ENCODE results near the gene NEK11.

DNA sequence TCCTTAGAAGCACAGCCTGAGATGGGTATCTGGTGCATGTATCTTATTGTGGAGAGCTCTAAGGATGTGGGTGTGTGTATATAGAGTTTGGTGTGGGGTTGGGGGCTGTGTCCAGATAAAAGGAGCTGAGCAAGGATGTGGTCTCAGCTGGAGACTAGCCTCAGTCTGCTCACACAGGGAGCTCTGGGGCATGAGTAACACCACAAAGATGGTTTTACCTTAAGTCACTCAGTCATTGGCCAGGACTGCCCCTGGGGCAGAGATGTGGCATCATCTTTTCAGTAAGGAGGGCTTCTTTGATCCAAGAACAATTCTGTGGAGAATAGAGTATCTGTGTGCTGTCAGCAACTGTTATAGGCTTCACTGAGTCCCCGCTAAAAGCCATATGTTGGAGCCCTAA is 191.5 kb downstream of the NEK11 start:
- TF ChIP-seq, protein P1, sequence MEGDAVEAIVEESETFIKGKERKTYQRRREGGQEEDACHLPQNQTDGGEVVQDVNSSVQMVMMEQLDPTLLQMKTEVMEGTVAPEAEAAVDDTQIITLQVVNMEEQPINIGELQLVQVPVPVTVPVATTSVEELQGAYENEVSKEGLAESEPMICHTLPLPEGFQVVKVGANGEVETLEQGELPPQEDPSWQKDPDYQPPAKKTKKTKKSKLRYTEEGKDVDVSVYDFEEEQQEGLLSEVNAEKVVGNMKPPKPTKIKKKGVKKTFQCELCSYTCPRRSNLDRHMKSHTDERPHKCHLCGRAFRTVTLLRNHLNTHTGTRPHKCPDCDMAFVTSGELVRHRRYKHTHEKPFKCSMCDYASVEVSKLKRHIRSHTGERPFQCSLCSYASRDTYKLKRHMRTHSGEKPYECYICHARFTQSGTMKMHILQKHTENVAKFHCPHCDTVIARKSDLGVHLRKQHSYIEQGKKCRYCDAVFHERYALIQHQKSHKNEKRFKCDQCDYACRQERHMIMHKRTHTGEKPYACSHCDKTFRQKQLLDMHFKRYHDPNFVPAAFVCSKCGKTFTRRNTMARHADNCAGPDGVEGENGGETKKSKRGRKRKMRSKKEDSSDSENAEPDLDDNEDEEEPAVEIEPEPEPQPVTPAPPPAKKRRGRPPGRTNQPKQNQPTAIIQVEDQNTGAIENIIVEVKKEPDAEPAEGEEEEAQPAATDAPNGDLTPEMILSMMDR (optimal IDR thresholded peaks at IDR 0.05 in 1 of 3, IDR thresholded peaks at IDR 0.05 in 1 of 3, conservative IDR thresholded peaks at IDR 0.05 in 1 of 3; ENCODE audit: extremely low read depth in 1 of 3, insufficient read depth in 2 of 3, low read length in 3 of 3), result no peak
- no peak for TF ChIP-seq EZH2 (IDR thresholded peaks at IDR 0.05; ENCODE audit: low read length)

Data from keratinocyte (primary cell).